Esophagus (tissue), 2 donors: ENCODE measurements around the gene BICDL1. TPM values are rescaled to one million over a fixed set of nuclear protein-coding genes. Genes with fewer than 3 reads are reported as not detected.

Experiments
- H3K27ac ChIP-seq, 2 donors: one replicate each; pipeline ENCODE4 v1.5.1; 2013; ENCODE audit warnings: low read depth in 2 of 2, mild to moderate bottlenecking in 2 of 2, inconsistent platforms in 1 of 2, low read length in 1 of 2, moderate library complexity in 1 of 2
- H3K27me3 ChIP-seq, 2 donors: one replicate each; pipeline ENCODE4 v1.6.1; 2013; ENCODE audit warnings: low read length in 2 of 2, control low read depth in 1 of 2, mild to moderate bottlenecking in 1 of 2; ENCODE audit not compliant: insufficient read depth in 2 of 2, control insufficient read depth in 1 of 2
- H3K36me3 ChIP-seq, 2 donors: one replicate each; pipeline ENCODE4 v1.6.1; 2013; ENCODE audit warnings: low read length in 1 of 2; ENCODE audit not compliant: control insufficient read depth in 2 of 2, insufficient read depth in 2 of 2
- H3K4me1 ChIP-seq, 2 donors: one replicate each; pipeline ENCODE4 v1.6.1; 2013; ENCODE audit warnings: low read length in 1 of 2; ENCODE audit not compliant: control insufficient read depth in 2 of 2, insufficient read depth in 2 of 2
- H3K4me3 ChIP-seq, 2 donors: one replicate each; pipeline ENCODE4 v1.5.1; 2013; ENCODE audit warnings: low read length in 2 of 2, mild to moderate bottlenecking in 2 of 2, low read depth in 1 of 2, moderate library complexity in 1 of 2
- H3K9me3 ChIP-seq, 2 donors: one replicate each; pipeline ENCODE4 v1.6.1; 2013; ENCODE audit warnings: mild to moderate bottlenecking in 2 of 2, low read depth in 1 of 2, low read length in 1 of 2, moderate library complexity in 1 of 2; ENCODE audit not compliant: control insufficient read depth in 2 of 2, insufficient read depth in 1 of 2
- WGBS, 2 donors: extraction: QIAGEN DNeasy Blood & Tissue Kit; methylation state at CpG; one replicate each; pipeline ENCODE4 v1.1.7; 2013; 5-methylcytosine and 5-hydroxymethylcytosine counted together
- polyA plus RNA-seq, 2 donors: library from polyadenylated mRNA; stranded (reverse); fragments of 200-250 nt; gene quantifications; one replicate each; pipeline ENCODE4 v1.2.3, GENCODE V29; 2013
- donor health status: healthy with polysubstance abuse.
- donor health status: Bipolar disorder and iron deficiency.

The BICDL1 gene
- polyA plus RNA-seq, 2 donors: 34.5 to 54.7 TPM

- peaks cover 12 to 25% of the 10 kb centered on the region in 2 donors for H3K36me3 ChIP-seq
- peaks cover 0 to 4% of the 10 kb centered on the region in 2 donors for H3K4me1 ChIP-seq
- no peak overlapping the region for H3K4me3 ChIP-seq
- WGBS, 2 donors: 85 to 87% methylated on average over 4 of the region's 4 CpGs
- H3K27ac ChIP-seq: no peak overlapping the region
- H3K27me3 ChIP-seq: no peaks in the 10 kb centered on the region
- H3K9me3 ChIP-seq: no peaks in the 10 kb centered on the region
Observed at GRCh38 chr12:120125029-120125428, 136.0 kb downstream of the BICDL1 start.

DNA sequence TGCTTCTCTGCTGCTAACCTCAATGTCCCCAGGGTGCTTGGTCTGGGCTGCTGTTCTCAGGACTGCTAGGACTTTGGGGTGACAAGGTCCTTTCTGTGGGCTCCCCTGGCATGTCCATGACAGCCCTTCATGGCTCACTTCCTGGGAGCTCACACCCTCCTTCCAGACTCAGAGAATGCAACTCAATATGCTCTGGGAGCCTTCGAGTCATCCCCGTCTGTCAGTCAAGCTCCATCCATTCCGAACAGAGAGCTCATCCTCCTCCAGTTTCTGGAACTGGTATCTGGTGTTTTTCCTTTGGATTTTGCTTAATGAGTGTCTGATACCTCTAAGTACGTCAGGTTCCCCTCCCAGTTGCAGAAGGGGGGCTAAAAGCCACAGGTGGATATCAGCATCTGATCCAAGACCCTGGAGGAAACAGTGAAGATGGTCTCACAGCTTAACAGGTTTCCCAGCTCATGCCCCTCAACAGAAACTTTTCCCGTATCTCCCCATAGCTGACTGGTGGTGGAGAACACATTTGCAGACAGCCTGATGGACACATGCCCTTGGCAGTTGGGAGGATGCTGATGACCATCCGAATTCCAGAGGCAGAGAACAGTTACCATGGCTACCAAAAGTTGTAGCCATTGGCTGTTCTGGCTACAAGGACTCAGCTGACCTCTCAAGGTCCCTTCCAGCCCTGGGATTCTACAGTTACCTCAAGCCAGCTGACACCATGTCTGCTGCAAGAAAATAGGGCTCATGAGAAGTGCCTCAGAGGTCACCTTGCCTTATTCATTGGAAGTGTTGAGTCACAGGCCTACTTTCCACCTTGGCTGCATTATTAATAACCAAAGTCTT is 137.0 kb downstream of the BICDL1 start:
- Histone ChIP-seq H3K4me1 (peaks cover 0 to 4% of the 10 kb centered on the region in 2 donors), H3K4me3 (no peak overlapping the region), H3K27me3 (no peaks in the 10 kb centered on the region), H3K9me3 (no peaks in the 10 kb centered on the region), H3K27ac (peak overlapping the region; percentile 5 to 77), H3K36me3 (peaks cover 20 to 35% of the 10 kb centered on the region in 2 donors)
- WGBS, 2 donors: 81 to 83% methylated on average over 6 of the region's 6 CpGs

- no peak overlapping the region for H3K4me3 ChIP-seq
- H3K9me3 ChIP-seq: no peaks in the 10 kb centered on the region
- 53 to 66% methylated on average over 2 of the region's 2 CpGs for WGBS, 2 donors
- H3K27me3 ChIP-seq: no peaks in the 10 kb centered on the region
- H3K36me3 ChIP-seq: peaks cover 25 to 41% of the 10 kb centered on the region in 2 donors
- H3K4me1 ChIP-seq: peaks cover 0 to 4% of the 10 kb centered on the region in 2 donors
- H3K27ac ChIP-seq: peak overlapping the region; percentile 66 to 79
Observed at GRCh38 chr12:120126635-120127005, 137.6 kb downstream of the BICDL1 start.

DNA sequence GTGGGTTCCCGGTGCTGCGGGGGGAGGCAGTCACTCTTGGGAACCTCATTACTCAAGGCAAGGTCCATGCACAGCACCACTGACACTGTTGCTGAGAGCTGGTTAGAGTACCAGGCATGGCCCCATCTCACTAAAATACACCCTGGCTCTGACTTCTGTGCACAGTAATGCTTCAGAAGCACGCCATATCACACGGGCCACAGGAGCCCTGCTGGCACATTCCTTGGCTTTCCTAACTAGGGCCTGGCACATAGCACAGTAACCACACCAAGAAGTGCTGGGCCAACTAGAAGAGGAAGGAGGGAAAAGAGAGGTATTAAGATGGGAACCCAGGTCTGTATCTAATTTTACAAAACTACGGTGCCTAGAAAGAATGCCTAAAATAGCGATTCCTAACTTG is 141.0 kb downstream of the BICDL1 start:
- 90 to 91% methylated on average over 6 of the region's 6 CpGs for WGBS, 2 donors
- H3K36me3 ChIP-seq: peaks cover 38 to 69% of the 10 kb centered on the region in 2 donors

DNA sequence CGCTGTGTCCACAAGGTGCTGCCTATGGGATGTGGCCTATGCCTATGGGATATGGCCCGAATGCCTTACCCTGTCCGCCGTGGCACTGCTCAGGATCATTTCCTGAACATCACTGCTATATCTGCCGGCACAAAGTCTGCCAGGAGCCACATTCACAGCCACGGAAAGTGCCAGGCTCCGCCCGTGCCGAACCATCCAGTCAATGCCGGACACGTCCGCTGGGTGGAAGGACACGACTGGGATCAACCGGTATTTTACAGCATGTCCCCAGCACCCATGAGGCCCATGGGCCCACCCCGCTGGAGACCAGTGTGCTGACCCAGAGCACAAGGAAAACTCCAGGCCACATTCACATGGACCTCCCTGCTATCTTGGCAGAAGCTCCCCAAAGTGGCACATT is 142.1 kb downstream of the BICDL1 start:
- H3K9me3 ChIP-seq: no peaks in the 10 kb centered on the region
- WGBS, 2 donors: 96% methylated on average over 15 of the region's 15 CpGs
- no peaks in the 10 kb centered on the region for H3K27me3 ChIP-seq
- peaks cover 43 to 71% of the 10 kb centered on the region in 2 donors for H3K36me3 ChIP-seq
- no peak overlapping the region for H3K27ac ChIP-seq
- no peaks in the 10 kb centered on the region for H3K4me1 ChIP-seq
- no peak overlapping the region for H3K4me3 ChIP-seq

More for the DNA sequence above, 141.0 kb downstream of the BICDL1 start:
- Histone ChIP-seq H3K27ac (no peak overlapping the region), H3K27me3 (no peaks in the 10 kb centered on the region), H3K4me3 (no peak overlapping the region), H3K4me1 (no peaks in the 10 kb centered on the region), H3K9me3 (no peaks in the 10 kb centered on the region)

DNA sequence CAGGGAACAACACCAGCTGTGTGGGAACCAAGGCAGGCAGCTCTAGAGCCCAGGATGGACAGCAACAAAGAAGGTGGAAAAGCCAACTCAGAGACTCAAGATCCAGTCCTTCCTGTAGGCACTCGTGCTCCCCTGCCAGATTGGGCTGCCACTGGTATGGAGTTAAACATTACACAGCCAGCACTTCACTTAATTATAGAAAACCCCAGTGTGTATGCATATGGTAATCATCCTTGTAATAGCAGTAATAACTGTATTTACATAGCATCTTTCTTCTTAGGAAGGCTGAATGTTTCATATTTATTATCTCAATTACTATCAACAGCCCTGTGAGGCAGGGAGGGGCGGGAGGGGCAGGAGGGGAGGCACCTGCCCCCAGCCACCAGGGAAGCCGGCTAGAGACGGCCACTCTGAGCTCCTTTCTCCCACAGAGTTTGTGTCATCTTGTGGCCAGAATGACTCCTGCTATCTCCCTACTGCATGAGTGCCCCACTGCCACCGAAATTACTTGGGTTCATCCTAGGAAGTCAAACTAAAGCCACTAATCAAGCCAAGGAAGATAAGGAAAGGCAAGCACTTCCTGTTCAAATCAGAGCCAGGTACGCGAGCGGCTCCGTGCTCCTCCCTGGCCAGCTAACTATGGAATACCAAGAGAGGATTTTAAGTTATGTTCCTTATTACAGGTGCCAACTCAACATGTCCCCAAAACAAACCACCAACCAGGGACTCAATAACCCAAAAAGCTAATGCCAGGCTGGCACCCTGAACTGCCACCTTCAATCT is 143.2 kb downstream of the BICDL1 start:
- Histone ChIP-seq H3K4me3 (no peak overlapping the region), H3K9me3 (no peaks in the 10 kb centered on the region), H3K36me3 (peaks cover 49 to 79% of the 10 kb centered on the region in 2 donors), H3K27me3 (no peaks in the 10 kb centered on the region), H3K27ac (no peak overlapping the region), H3K4me1 (no peaks in the 10 kb centered on the region)
- WGBS, 2 donors: 80 to 85% methylated on average over 9 of the region's 9 CpGs

GRCh38 chr12:120132863-120133385 is 143.9 kb downstream of the BICDL1 start:
- Histone ChIP-seq H3K27me3 (no peaks in the 10 kb centered on the region), H3K4me3 (no peak overlapping the region), H3K9me3 (no peaks in the 10 kb centered on the region), H3K36me3 (peaks cover 49 to 79% of the 10 kb centered on the region in 2 donors), H3K27ac (no peak overlapping the region), H3K4me1 (no peaks in the 10 kb centered on the region)
- WGBS, 2 donors: 87 to 94% methylated on average over 6 of the region's 6 CpGs

DNA sequence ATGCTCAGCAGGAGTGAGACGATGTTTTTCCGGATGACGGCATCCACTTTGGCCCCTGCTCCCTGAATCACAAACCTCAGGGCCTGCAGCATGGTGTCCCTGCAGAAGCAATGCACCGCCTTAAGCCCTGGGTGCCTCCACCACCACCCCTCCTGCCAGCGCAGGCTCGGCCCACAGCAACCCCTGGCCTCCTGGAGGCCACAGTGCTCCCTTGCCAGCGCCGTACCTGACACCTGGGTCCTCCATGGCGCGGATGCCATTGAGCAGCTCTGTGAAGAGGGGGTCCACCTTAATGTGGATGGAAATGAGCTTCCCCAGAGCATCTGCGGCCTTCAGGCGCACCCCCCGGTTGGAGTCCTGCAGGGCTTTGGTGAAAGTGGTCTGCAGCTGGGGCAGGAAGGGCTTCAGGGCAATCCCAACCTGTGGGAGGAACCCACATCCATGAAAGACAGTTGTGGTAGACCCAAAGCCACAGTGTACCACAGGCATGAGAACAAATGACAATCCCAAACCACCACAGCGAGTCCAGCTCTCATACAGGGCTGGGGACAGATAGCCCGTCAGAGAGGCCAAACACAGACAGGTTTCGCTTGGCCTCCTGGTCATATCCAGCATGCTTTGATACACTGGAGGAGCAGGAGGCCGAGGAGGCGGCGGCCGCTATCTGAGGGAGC is 145.4 kb downstream of the BICDL1 start:
- Histone ChIP-seq H3K9me3 (no peaks in the 10 kb centered on the region), H3K4me3 (no peak overlapping the region), H3K27ac (no peak overlapping the region), H3K27me3 (no peaks in the 10 kb centered on the region), H3K36me3 (peaks cover 49 to 78% of the 10 kb centered on the region in 2 donors), H3K4me1 (no peaks in the 10 kb centered on the region)
- WGBS, 2 donors: 93 to 97% methylated on average over 20 of the region's 20 CpGs

DNA sequence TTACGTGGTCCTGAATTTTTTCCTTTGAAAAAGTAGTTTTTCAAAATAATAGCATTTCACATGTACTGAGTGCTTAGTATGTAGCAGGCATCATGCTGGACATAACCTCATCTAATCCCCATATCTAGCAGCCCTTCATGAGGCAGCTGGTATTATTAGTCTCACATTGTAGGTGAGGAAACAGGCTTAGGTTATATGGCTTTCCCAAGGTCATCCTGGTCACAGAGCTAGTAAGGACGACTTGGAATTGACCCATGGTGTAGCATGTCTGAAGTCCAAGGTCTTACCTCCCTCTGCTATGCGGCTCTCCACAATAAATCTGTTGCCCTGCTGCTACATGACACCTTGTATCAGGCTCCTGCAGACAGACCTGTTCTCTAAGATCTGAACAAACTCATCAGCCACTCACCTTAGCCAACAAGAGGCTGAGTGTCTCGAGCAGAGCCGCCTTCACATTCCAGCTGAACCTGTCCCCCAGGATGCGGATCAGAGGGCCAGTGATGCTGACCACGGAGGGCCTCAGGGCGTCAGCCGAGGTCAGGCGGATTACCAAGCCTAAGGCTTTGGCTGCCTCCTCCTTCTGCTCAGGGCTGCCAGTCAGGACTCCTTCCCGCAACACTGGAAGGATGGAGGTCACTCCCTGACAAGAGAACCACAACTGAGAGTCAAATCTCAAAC is 147.2 kb downstream of the BICDL1 start:
- no peaks in the 10 kb centered on the region for H3K9me3 ChIP-seq
- H3K27ac ChIP-seq: no peak overlapping the region
- H3K36me3 ChIP-seq: peaks cover 43 to 72% of the 10 kb centered on the region in 2 donors
- H3K4me1 ChIP-seq: no peaks in the 10 kb centered on the region
- H3K27me3 ChIP-seq: no peaks in the 10 kb centered on the region
- WGBS, 2 donors: 83 to 84% methylated on average over 11 of the region's 11 CpGs
- H3K4me3 ChIP-seq: no peak overlapping the region
